HepG2 (cell line): ENCODE measurements around the gene DYRK1B. TPM values are rescaled to one million over a fixed set of nuclear protein-coding genes. Genes with fewer than 3 reads are reported as not detected.

ENCODE experiments used
- ELF3 ChIP-seq: IDR thresholded peaks from 2 replicates; pipeline ENCODE4 v1.6.1; 2016; ENCODE audit warnings: missing genetic modification reagents, missing compliant biosample characterization
- FOXK2 ChIP-seq: fragments of 450-650 bp; IDR thresholded peaks from 2 replicates; pipeline ENCODE4 v1.6.1; 2016
- GATAD2A ChIP-seq: IDR thresholded peaks from 2 replicates; pipeline ENCODE4 v1.6.1; 2016
- GMEB1 ChIP-seq: sonication (generic); formaldehyde crosslinking; IDR thresholded peaks from 2 replicates; pipeline ENCODE4 v1.5.1; 2020; ENCODE audit warnings: missing genetic modification reagents, mild to moderate bottlenecking, borderline replicate concordance
- GTF3A ChIP-seq: sonication (generic); formaldehyde crosslinking; conservative IDR thresholded peaks from 2 replicates; pipeline ENCODE4 v1.4.0; 2020; ENCODE audit warnings: mild to moderate bottlenecking, missing genetic modification reagents
- HCFC1 ChIP-seq: fragments of 150-350 bp; IDR thresholded peaks from 2 replicates; pipeline ENCODE4 v1.6.1; 2014; ENCODE audit warnings: low read depth, low read length
- JDP2 ChIP-seq: sonication (generic); formaldehyde crosslinking; IDR thresholded peaks from 2 replicates; pipeline ENCODE4 v1.8.1; 2022; ENCODE audit warnings: missing genetic modification reagents, borderline replicate concordance
- MED1 ChIP-seq: sonication (generic); formaldehyde crosslinking; IDR thresholded peaks from 2 replicates; pipeline ENCODE4 v1.4.0; 2020; ENCODE audit warnings: missing genetic modification reagents
- NFIC ChIP-seq: IDR thresholded peaks from 2 replicates; pipeline ENCODE4 v1.6.1; 2012; ENCODE audit warnings: mild to moderate bottlenecking, low read length, inconsistent platforms
- NFRKB ChIP-seq: fragments of 450-650 bp; IDR thresholded peaks from 2 replicates; pipeline ENCODE4 v1.6.1; 2017
- PHF5A ChIP-seq: IDR thresholded peaks from one replicate; pipeline ENCODE4 v1.6.1; 2018; ENCODE audit warnings: low read depth, missing genetic modification reagents; ENCODE audit not compliant: unreplicated experiment
- POGZ ChIP-seq: sonication (generic); formaldehyde crosslinking; IDR thresholded peaks from 2 replicates; pipeline ENCODE4 v1.4.0; 2020; ENCODE audit warnings: mild to moderate bottlenecking, missing genetic modification reagents
- POLR2G ChIP-seq: fragments of 200-400 bp; formaldehyde crosslinking; IDR thresholded peaks from 2 replicates; pipeline ENCODE4 v1.6.1; 2018; ENCODE audit warnings: mild to moderate bottlenecking, low read depth, low read length, moderate library complexity
- RBM39 ChIP-seq: fragments of 200-400 bp; formaldehyde crosslinking; IDR thresholded peaks from one replicate; pipeline ENCODE4 v1.6.1; 2018; ENCODE audit warnings: antibody characterized with exemption, mild to moderate bottlenecking, low read depth, low read length; ENCODE audit not compliant: poor library complexity, severe bottlenecking
- RELA ChIP-seq: sonication (generic); formaldehyde crosslinking; IDR thresholded peaks from 2 replicates; pipeline ENCODE4 v1.4.0; 2020; ENCODE audit warnings: missing genetic modification reagents
- RORA ChIP-seq: sonication (generic); formaldehyde crosslinking; IDR thresholded peaks from 2 replicates; pipeline ENCODE4 v1.5.0; 2020; ENCODE audit warnings: mild to moderate bottlenecking, missing genetic modification reagents, moderate library complexity
- SNAPC4 ChIP-seq: sonication (generic); formaldehyde crosslinking; IDR thresholded peaks from 2 replicates; pipeline ENCODE4 v1.4.0; 2020; ENCODE audit warnings: mild to moderate bottlenecking, missing genetic modification reagents
- TFAP4 ChIP-seq: sonication (generic); IDR thresholded peaks from 2 replicates; pipeline ENCODE4 v1.6.1; 2016; ENCODE audit warnings: low read depth, borderline replicate concordance
- TMF1 ChIP-seq: sonication (generic); formaldehyde crosslinking; IDR thresholded peaks from 2 replicates; pipeline ENCODE4 v1.8.1; 2022; ENCODE audit warnings: low read depth, missing genetic modification reagents
- XBP1 ChIP-seq: sonication (generic); formaldehyde crosslinking; IDR thresholded peaks from 2 replicates; pipeline ENCODE4 v1.5.0; 2020; ENCODE audit warnings: missing genetic modification reagents
- YY1 ChIP-seq: IDR thresholded peaks from 2 replicates; pipeline ENCODE4 v1.6.1; 2011; ENCODE audit warnings: low read length, low read depth, moderate library complexity, mild to moderate bottlenecking; ENCODE audit not compliant: insufficient read depth, insufficient replicate concordance
- ZNF121 ChIP-seq: sonication (generic); formaldehyde crosslinking; IDR thresholded peaks from 2 replicates; pipeline ENCODE4 v1.5.0; 2020; ENCODE audit warnings: mild to moderate bottlenecking, missing genetic modification reagents
- ZNF431 ChIP-seq: sonication (generic); formaldehyde crosslinking; IDR thresholded peaks from 2 replicates; pipeline ENCODE4 v1.9.0; 2022; ENCODE audit warnings: missing genetic modification reagents, low read depth, mild to moderate bottlenecking, borderline replicate concordance
- ZNF790 ChIP-seq: sonication (generic); formaldehyde crosslinking; IDR thresholded peaks from 2 replicates; pipeline ENCODE4 v1.8.0; 2022; ENCODE audit warnings: missing genetic modification reagents, mild to moderate bottlenecking, borderline replicate concordance
- polyA plus RNA-seq, 8 experiments: library from polyadenylated mRNA; depleted of rRNA in 3 of 8; stranded (reverse) in 7 of 8; unstranded in 1 of 8; fragments of >200 nt; fragmentation: Illumina TruSeq in 4 of 8; extraction: Trizol in 4 of 8; gene quantifications; 2 replicates each; pipeline versions ENCODE4 v1.2.1 to v1.2.3, GENCODE V29; 2011 to 2016; ENCODE audit warnings: low read depth in 4 of 8, missing spikeins in 1 of 8, mixed read lengths in 1 of 8; ENCODE audit not compliant: insufficient read depth in 1 of 8
- total RNA-seq, 5 experiments: library from RNA; depleted of rRNA; stranded (reverse); fragments of >200 nt; fragmentation: Illumina TruSeq; extraction: Trizol; gene quantifications; 2 replicates each; pipeline ENCODE4 v1.2.3, GENCODE V29; 2016; ENCODE audit warnings: low read depth in 1 of 5

Gene DYRK1B
- total and polyA plus RNA-seq, 2 of the 13 experiments (the other 11 are each of a cell fraction or from before 2014, with no cell fraction given) = 0.82 to 1.3 TPM

- TF ChIP-seq SNAPC4 (no peak), POLR2G (peak; percentile 87), XBP1 (no peak), FOXK2 (no peak), ZNF121 (CRISPR knock-in tag) (no peak), GTF3A (no peak), MED1 (CRISPR knock-in tag) (peak; percentile 58; the same call in 1 of the 2 replicates), TMF1 (CRISPR knock-in tag) (no peak), RORA (no peak), RELA (CRISPR knock-in tag) (no peak), TFAP4 (no peak), ELF3 (CRISPR knock-in tag) (no peak), ZNF790 (peak; percentile 48; the same call in 1 of the 2 replicates), NFIC (no peak), NFRKB (no peak), JDP2 (CRISPR knock-in tag) (no peak), ZNF431 (CRISPR knock-in tag) (no peak), PHF5A (CRISPR knock-in tag) (no peak), GATAD2A (peak; percentile 41), YY1 (peak; percentile 44), HCFC1 (no peak), RBM39 (no peak), POGZ (CRISPR knock-in tag) (no peak; the same call in 1 of the 2 replicates), GMEB1 (CRISPR knock-in tag) (peak; percentile 97)
These were observed 12.1 kb upstream of the DYRK1B start, which contains the start of gene FBL (continued) for GRCh38 chr19:39845933-39846677.
